GM19455 (cell line): ENCODE results near the gene CCDC198.
A peak's percentile ranks its signal among the peaks of the same experiment; 100 is the strongest.

ENCODE experiments used
- ATAC-seq: cut with Tn5 transposase; IDR thresholded peaks from one replicate; pipeline ENCODE4 v1.9.1; 2021; ENCODE audit not compliant: unreplicated experiment

CCDC198 gene

DNA sequence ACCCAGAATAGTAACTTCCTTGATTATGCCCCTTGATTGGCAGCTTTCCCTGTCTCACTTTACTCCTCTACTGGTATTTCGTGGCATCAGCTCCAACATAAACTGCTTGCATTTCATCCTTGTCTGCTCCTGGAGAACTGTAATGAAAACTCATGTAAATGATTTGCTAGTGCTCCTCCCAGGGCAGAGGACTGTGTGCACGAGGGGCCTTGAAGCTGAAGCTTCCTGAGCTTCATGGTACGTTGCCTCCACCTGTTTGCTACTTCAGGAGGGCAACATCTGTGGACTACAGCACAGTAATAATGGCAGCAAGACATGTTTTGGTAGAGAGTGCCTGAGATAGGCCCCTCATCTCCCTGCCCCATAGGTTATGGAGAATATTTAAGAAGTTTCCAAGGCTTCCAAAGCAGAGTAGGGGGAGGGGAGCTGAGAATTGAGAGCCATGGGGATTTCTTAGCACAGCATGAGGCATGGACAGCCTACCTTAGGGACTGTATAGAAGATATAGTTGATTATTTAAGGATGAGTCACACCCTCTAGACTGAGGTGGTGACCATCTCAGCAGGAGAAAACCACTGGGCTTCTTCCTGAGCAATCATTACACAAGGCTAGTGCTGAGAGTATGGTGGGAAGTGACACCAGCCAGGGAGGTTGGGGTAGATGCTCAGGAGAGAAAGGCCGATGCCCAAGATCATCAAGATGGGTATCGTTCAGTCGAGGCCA lies 29.5 kb downstream of the CCDC198 start:
- peak; percentile 62 for ATAC-seq

DNA sequence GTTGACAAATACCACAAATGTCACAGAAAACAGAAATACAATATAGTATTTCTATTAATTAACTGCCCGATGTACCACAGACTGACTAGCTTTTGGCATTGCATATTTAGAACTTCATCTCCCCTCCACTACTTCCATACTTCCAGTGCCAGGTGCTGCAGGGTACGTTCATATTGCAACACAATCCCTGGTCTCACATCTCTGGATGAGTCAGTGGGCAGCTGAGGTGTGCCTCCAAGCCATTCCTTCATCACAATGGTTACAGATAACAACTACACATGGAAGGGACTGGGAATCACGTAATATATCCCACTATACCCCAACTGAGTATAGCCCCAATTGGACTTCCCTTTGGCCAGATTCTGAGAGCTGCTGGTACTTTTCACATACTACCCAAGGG lies 31.1 kb downstream of the CCDC198 start:
- no peak for ATAC-seq

DNA sequence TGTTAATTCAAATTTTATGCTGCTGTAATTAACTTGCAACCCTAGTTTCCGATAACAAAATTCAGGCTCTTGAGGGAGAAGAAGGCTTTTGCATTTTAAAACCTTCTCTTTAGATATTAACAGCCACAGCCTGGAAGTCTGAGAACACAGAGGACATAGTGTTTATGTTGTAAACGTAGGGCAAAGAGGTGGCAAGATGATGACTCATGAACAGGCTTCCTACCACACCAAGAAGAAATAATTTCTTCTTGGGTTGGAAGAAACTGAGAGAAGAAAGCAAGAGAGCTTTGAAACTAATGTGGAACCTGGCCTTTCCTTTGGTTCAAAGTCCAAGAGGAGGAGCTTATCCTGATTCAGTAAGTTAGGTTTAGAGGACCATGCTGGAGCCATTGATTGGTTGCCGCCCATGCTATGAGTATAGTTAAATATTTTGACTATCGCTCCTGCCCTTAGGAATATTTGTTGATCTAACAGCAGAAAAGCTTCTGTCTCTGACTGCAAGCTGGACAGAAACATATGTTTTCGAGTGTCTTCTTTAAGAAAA lies 31.8 kb downstream of the CCDC198 start:
- no peak for ATAC-seq

DNA sequence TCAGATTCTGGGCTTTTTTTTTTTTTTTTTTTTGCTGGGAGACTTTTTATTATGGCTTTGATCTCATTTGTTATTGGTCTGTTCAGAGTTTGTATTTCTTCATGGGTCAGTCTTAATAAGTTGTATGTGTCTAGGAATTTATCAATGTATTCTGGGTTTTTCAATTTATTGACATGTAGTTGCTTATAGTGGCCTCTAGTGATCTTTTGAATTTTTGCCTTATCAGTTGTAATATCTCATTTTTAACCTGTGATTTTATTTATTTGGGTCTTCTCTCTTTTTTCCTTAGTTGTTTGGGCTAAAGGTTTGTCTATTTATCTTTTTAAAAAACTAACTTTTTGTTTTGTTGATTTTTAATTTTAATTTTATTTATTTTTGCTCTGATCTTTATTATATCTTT lies 57.7 kb downstream of the CCDC198 start:
- ATAC-seq, result no peak

DNA sequence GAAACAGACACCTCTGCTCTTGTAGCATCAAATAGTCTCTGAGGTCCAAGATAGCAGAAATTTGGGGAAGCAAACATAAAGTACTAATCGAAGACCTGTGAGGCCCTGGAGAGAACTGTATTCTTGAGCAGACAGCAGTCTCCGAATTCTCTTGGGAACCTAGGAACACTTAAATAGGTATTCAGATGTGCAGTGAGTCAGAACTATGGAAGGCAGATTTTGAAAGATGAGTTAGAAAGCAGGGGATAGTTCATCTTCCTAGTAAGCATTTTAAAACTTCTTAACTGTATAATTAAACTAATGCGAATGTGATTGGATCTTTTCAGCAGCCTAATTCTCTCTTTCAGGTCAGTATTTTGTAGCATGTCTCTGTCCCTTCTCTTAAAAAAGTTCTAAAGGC lies 72.7 kb downstream of the CCDC198 start:
- ATAC-seq, result no peak

DNA sequence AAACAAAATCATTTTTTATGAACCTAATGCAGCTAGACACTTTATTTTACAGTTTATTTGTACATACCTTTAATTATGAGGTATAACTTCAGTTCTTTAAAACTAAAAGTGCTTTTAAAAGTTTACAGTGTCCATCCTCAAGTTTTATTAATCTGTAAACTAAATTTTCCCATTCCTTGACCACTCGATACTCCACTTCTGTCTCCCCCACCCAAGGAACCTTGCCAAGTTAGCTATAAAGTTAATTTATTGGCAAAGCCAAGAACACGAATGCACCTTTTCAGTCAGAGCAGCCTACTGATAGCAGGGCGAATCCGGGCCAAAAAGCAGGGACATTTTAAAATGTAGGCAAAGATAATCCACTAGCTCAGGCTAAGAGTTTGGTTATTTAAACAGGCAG lies 73.6 kb downstream of the CCDC198 start:
- no peak for ATAC-seq
